Vagina (tissue), 2 donors: ENCODE results near the gene HACD2.
"Not testable (repeated sequence)": the region's sequence is repeated elsewhere in the genome, so short reads cannot be mapped to it uniquely, and the experiment has no call there.

Experiments used
- CTCF ChIP-seq, 3 experiments: fragments of 450-650 bp in 2 of 3; fragments of 200-600 bp in 1 of 3; sonication (generic) in 1 of 3; IDR thresholded peaks; one replicate each; pipeline ENCODE4 v1.5.1; 2017 to 2019; ENCODE audit warnings: antibody characterized with exemption in 3 of 3, mild to moderate bottlenecking in 2 of 3, moderate library complexity in 2 of 3
- POLR2A ChIP-seq, 2 donors: fragments of 450-650 bp; IDR thresholded peaks; one replicate each; pipeline ENCODE4 v1.6.1; 2017; ENCODE audit warnings: antibody characterized with exemption in 2 of 2, mild to moderate bottlenecking in 2 of 2, moderate library complexity in 2 of 2

GRCh38 chr3:123603153-123603552, 18.3 kb upstream of the HACD2 start:
- TF ChIP-seq CTCF, POLR2A (IDR thresholded peaks at IDR 0.05): not testable (repeated sequence)
